GM12878 (cell line): ENCODE results near the gene TMEM212. TPM values are rescaled to one million over a fixed set of nuclear protein-coding genes. Genes with fewer than 3 reads are reported as not detected.

ENCODE experiments used
- ATAC-seq: fragments of 200-7000 bp; cut with Tn5 transposase; 3 replicates; pipeline ENCODE4 v1.9.1; 2020; ENCODE audit warnings: mild to moderate bottlenecking, moderate library complexity
- BruUV-seq: library from RNA; stranded (reverse); fragments of 400-500 nt; replicated peaks from 2 replicates; lab custom pipeline; 2021; lab: Mats Ljungman, UMichigan
- CTCF ChIA-PET: fragments of 300-600 bp; sonication (Branson Sonifier 250); formaldehyde crosslinking; extraction: SDS; loops from one replicate; lab custom pipeline; 2021; ENCODE audit warnings: inconsistent platforms; lab: Yijun Ruan, JAX
- POLR2A ChIA-PET: fragments of 350-600 bp; formaldehyde crosslinking; extraction: SDS; loops from one replicate; lab custom pipeline; 2021; ENCODE audit warnings: inconsistent platforms; lab: Charles Lee
- RAD21 ChIA-PET: fragments of 300-600 bp; sonication (Branson Sonifier 250); formaldehyde crosslinking; loops from one replicate; lab custom pipeline; 2023; ENCODE audit warnings: antibody characterized with exemption; ENCODE audit not compliant: unreplicated experiment; lab: Charles Lee
- SMC1A ChIA-PET: fragments of 300-600 bp; sonication (Branson Sonifier 250); formaldehyde crosslinking; loops from one replicate; lab custom pipeline; 2023; ENCODE audit not compliant: unreplicated experiment, uncharacterized antibody; lab: Charles Lee
- DNase-seq: peaks from one replicate; pipeline ENCODE4 v3.0.0-alpha.2; 2011; ENCODE audit warnings: low read depth, low spot score
- FAIRE-seq: peaks from 3 replicates; lab custom pipeline; 2011; peaks lifted over from hg19 to GRCh38; lab: Jason Lieb, UNC
- H2AFZ ChIP-seq: 2 replicates; pipeline ENCODE4 v1.6.0; 2011; ENCODE audit warnings: low read depth, low read length, control low read depth; ENCODE audit not compliant: control insufficient read depth
- H3K27ac ChIP-seq: 2 replicates; pipeline ENCODE4 v1.5.1; 2011; ENCODE audit warnings: control low read depth; ENCODE audit not compliant: control insufficient read depth, insufficient read depth
- H3K27me3 ChIP-seq, 2 experiments: replicated peaks in 1 of 2; 2 replicates each; pipeline versions ENCODE4 v1.6.0 to v1.6.1; 2011; ENCODE audit warnings: low read length in 1 of 2; ENCODE audit not compliant: control insufficient read depth in 2 of 2, insufficient read depth in 2 of 2
- H3K36me3 ChIP-seq, 2 experiments: 2 replicates each; pipeline ENCODE4 v1.5.1; 2011; ENCODE audit warnings: low read length in 1 of 2; ENCODE audit not compliant: control insufficient read depth in 2 of 2, insufficient read depth in 2 of 2
- H3K4me1 ChIP-seq: 2 replicates; pipeline ENCODE4 v1.6.1; 2011; ENCODE audit warnings: mild to moderate bottlenecking, low read length, moderate library complexity, mixed read lengths; ENCODE audit not compliant: control insufficient read depth, insufficient read depth
- H3K4me2 ChIP-seq: 2 replicates; pipeline ENCODE4 v1.6.0; 2011; ENCODE audit warnings: control low read depth; ENCODE audit not compliant: control insufficient read depth, insufficient read depth
- H3K4me3 ChIP-seq: fragments of 200-600 bp; sonication (generic); 2 replicates; pipeline ENCODE4 v1.5.1; 2016
- H3K79me2 ChIP-seq: 2 replicates; pipeline ENCODE4 v1.6.0; 2011; ENCODE audit warnings: low read length; ENCODE audit not compliant: control insufficient read depth, insufficient read depth
- H3K9ac ChIP-seq: 2 replicates; pipeline ENCODE4 v1.8.0; 2011; ENCODE audit warnings: low read length, control low read depth, mixed read lengths; ENCODE audit not compliant: control insufficient read depth, insufficient read depth
- H3K9me3 ChIP-seq: replicated peaks from 3 replicates; pipeline ENCODE4 v1.5.1; 2011; ENCODE audit warnings: mild to moderate bottlenecking, low read length; ENCODE audit not compliant: control insufficient read depth, insufficient read depth
- H4K20me1 ChIP-seq: 2 replicates; pipeline ENCODE4 v1.6.0; 2011; ENCODE audit not compliant: control insufficient read depth, insufficient read depth
- ATF7 ChIP-seq: fragments of 450-650 bp; IDR thresholded peaks from 2 replicates; pipeline ENCODE4 v1.6.1; 2016; ENCODE audit warnings: low read depth, mild to moderate bottlenecking
- CBX5 ChIP-seq: sonication (generic); IDR thresholded peaks from 2 replicates; pipeline ENCODE4 v1.6.1; 2016; ENCODE audit warnings: low read depth, moderate library complexity, mild to moderate bottlenecking, inconsistent platforms
- CHD4 ChIP-seq: fragments of 200-600 bp; sonication (generic); IDR thresholded peaks from 2 replicates; pipeline ENCODE4 v1.6.1; 2016; ENCODE audit warnings: mild to moderate bottlenecking
- MYC ChIP-seq: IDR thresholded peaks from 2 replicates; pipeline ENCODE4 v1.6.1; 2011; ENCODE audit warnings: mild to moderate bottlenecking, low read length, moderate library complexity, inconsistent platforms; ENCODE audit not compliant: insufficient read depth, insufficient replicate concordance, insufficient read length, severe bottlenecking
- NR2C1 ChIP-seq: fragments of 450-650 bp; IDR thresholded peaks from 2 replicates; pipeline ENCODE4 v1.6.1; 2017; ENCODE audit warnings: antibody characterized with exemption, mild to moderate bottlenecking, moderate library complexity
- POU2F2 ChIP-seq: IDR thresholded peaks from 3 replicates; pipeline ENCODE4 v1.6.1; 2011; ENCODE audit warnings: low read depth, mild to moderate bottlenecking, low read length, borderline replicate concordance
- RBBP5 ChIP-seq: fragments of 200-600 bp; sonication (generic); conservative IDR thresholded peaks from 2 replicates; pipeline ENCODE4 v1.6.1; 2016
- SREBF2 ChIP-seq: IDR thresholded peaks from 2 replicates; pipeline ENCODE4 v1.6.1; 2012; ENCODE audit warnings: mild to moderate bottlenecking, low read length
- STAT3 ChIP-seq: IDR thresholded peaks from 2 replicates; pipeline ENCODE4 v1.6.1; 2011; ENCODE audit warnings: low read depth, low read length, improper control_type of control experiment
- USF2 ChIP-seq: IDR thresholded peaks from 2 replicates; pipeline ENCODE4 v1.6.1; 2011; ENCODE audit warnings: low read depth, low read length, improper control_type of control experiment, borderline replicate concordance
- WRNIP1 ChIP-seq: IDR thresholded peaks from 2 replicates; pipeline ENCODE4 v1.6.1; 2011; ENCODE audit warnings: low read depth, low read length, improper control_type of control experiment, borderline replicate concordance
- ZNF207 ChIP-seq: fragments of 450-650 bp; IDR thresholded peaks from 2 replicates; pipeline ENCODE4 v1.6.1; 2014; ENCODE audit warnings: antibody characterized with exemption, mild to moderate bottlenecking, borderline replicate concordance
- ZNF217 ChIP-seq: fragments of 450-650 bp; IDR thresholded peaks from 2 replicates; pipeline ENCODE4 v1.6.1; 2017; ENCODE audit warnings: antibody characterized with exemption, mild to moderate bottlenecking
- WGBS: methylation state at CpG from one replicate; pipeline ENCODE4 v1.1.6; 2016; ENCODE audit warnings: low lambda C conversion rate; ENCODE audit not compliant: insufficient replicate concordance, insufficient coverage; ENCODE audit errors: missing lambda C conversion rate; 5-methylcytosine and 5-hydroxymethylcytosine counted together
- in situ Hi-C: fragments of 300-500 bp; cut with MboI; formaldehyde crosslinking; loops from 9 replicates; pipeline ENCODE4 v1.14.3; 2018; ENCODE audit warnings: mixed read lengths
- intact Hi-C: fragments of 100-400 bp; cut with micrococcal nuclease; formaldehyde crosslinking; loops from one replicate; pipeline ENCODE4 v1.14.2; 2022; ENCODE audit not compliant: unreplicated experiment
- polyA plus RNA-seq, 11 experiments: library from polyadenylated mRNA; depleted of rRNA in 4 of 11; unstranded in 6 of 11; stranded (reverse) in 5 of 11; fragments of >200 nt; fragmentation: Nextera tagmentation in 4 of 11; fragmentation: Illumina TruSeq in 1 of 11; extraction: Ambion mirVana in 4 of 11; extraction: Trizol in 1 of 11; gene quantifications; 1 replicate in 1 of 11; 2 replicates in 10 of 11; pipeline versions ENCODE4 v1.2.1 to v1.2.3, GENCODE V29; 2011 to 2016; ENCODE audit warnings: inconsistent platforms in 2 of 11, missing spikeins in 2 of 11, low read depth in 1 of 11
- total RNA-seq, 4 experiments: library from RNA; depleted of rRNA in 3 of 4; stranded (reverse); fragments of >200 nt in 3 of 4; fragmentation: Illumina TruSeq in 1 of 4; extraction: Trizol in 1 of 4; gene quantifications; 2 replicates each; pipeline versions ENCODE4 v1.2.1 to v1.2.3, GENCODE V29; 2013 to 2021
- TF ChIP-seq, protein P1 (sequence below): fragments of 150-350 bp; IDR thresholded peaks from 2 replicates; pipeline ENCODE4 v1.6.1; 2014; ENCODE audit warnings: mild to moderate bottlenecking, low read depth, low read length
- TF ChIP-seq, protein P2 (sequence below): fragments of 450-650 bp; IDR thresholded peaks from 2 replicates; pipeline ENCODE4 v1.6.1; 2017; ENCODE audit warnings: mild to moderate bottlenecking, low read depth, inconsistent platforms; ENCODE audit not compliant: poor library complexity, severe bottlenecking

The TMEM212 gene
- total and polyA plus RNA-seq, 10 of the 15 experiments (the other 5 are each of a cell fraction or from before 2014, with no cell fraction given) = not detected

DNA sequence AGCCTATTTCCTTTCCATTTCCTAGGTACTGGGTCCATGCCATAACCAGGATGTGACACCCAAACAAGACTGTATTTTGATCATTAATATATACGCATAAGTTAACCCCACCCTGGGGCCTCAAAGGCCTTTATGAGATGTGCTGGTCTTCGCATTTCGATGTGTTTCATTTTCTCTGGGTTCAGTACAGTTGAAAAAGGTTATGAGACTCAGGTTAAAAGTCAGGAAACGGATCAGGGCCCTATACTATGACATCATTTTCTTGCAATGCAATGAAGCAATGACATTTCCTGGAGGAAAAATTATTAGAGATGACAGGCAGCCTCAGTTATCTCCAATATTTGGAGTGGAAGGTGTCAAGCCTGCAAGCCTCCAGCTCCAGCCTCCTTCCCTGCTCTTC is 31.7 kb downstream of the TMEM212 start:
- no peaks in the 10 kb centered on the region for H3K4me1 ChIP-seq
- no peak for FAIRE-seq
- POLR2A ChIA-PET = no interaction called here
- H3K9me3 ChIP-seq = no peaks in the 10 kb centered on the region
- H4K20me1 ChIP-seq = no peaks in the 10 kb centered on the region
- intact Hi-C loops = no loop called here
- peaks cover 0 to 5% of the 10 kb centered on the region in 2 experiments; a peak in 1 of 4 replicates for H3K27me3 ChIP-seq
- no peak overlapping the region for H3K4me3 ChIP-seq
- H3K27ac ChIP-seq = no peak overlapping the region
- ATAC-seq = no peak
- H3K4me2 ChIP-seq = no peak overlapping the region
- in situ Hi-C loops = no loop called here
- TF ChIP-seq USF2 (no peak), ZNF207 (no peak), ATF7 (0 out of 2 replicates have a peak, but pooled peaks have one; percentile 28)
- 44% methylated on average over 4 of the region's 4 CpGs for WGBS
- no peaks in the 10 kb centered on the region for H3K36me3 ChIP-seq
- no peaks in the 10 kb centered on the region for H3K79me2 ChIP-seq
- no peak overlapping the region for H2AFZ ChIP-seq
- no peak for DNase-seq
- RAD21 ChIA-PET = no interaction called here
- H3K9ac ChIP-seq = no peak overlapping the region
- no TSS peak for BruUV-seq
- SMC1A ChIA-PET = no interaction called here
- CTCF ChIA-PET = no interaction called here

- in situ Hi-C loops = no loop called here
- intact Hi-C loops = no loop called here
- 22% methylated on average over 4 of the region's 4 CpGs for WGBS
- no peak overlapping the region for H3K9ac ChIP-seq
- H3K9me3 ChIP-seq = no peaks in the 10 kb centered on the region
- ChIA-PET RAD21 (no interaction called here), SMC1A (interaction anchor here (0.7 kb wide), 1 partner anchor 1496 kb away, joined by 3 read pairs; no protein-coding TSS in a partner anchor), CTCF (no interaction called here), POLR2A (no interaction called here)
- H3K79me2 ChIP-seq = no peaks in the 10 kb centered on the region
- H3K27me3 ChIP-seq = peaks cover 0 to 5% of the 10 kb centered on the region in 2 experiments; a peak in 1 of 4 replicates
- no peak overlapping the region for H3K4me2 ChIP-seq
- H3K27ac ChIP-seq = no peak overlapping the region
- peak; percentile 57 for ATAC-seq
- BruUV-seq = no TSS peak
- no peaks in the 10 kb centered on the region for H3K4me1 ChIP-seq
- H2AFZ ChIP-seq = no peak overlapping the region
- H3K36me3 ChIP-seq = no peaks in the 10 kb centered on the region
- FAIRE-seq = no peak
- H3K4me3 ChIP-seq = no peak overlapping the region
- no peak for DNase-seq
- no peaks in the 10 kb centered on the region for H4K20me1 ChIP-seq
- TF ChIP-seq, protein P1, sequence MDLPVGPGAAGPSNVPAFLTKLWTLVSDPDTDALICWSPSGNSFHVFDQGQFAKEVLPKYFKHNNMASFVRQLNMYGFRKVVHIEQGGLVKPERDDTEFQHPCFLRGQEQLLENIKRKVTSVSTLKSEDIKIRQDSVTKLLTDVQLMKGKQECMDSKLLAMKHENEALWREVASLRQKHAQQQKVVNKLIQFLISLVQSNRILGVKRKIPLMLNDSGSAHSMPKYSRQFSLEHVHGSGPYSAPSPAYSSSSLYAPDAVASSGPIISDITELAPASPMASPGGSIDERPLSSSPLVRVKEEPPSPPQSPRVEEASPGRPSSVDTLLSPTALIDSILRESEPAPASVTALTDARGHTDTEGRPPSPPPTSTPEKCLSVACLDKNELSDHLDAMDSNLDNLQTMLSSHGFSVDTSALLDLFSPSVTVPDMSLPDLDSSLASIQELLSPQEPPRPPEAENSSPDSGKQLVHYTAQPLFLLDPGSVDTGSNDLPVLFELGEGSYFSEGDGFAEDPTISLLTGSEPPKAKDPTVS = no peak
- TF ChIP-seq POU2F2 (no peak), ZNF217 (no peak), SREBF2 (no peak), MYC (no peak), NR2C1 (no peak), STAT3 (no peak), CHD4 (no peak), RBBP5 (no peak), CBX5 (no peak), WRNIP1 (no peak)
- TF ChIP-seq, protein P2, sequence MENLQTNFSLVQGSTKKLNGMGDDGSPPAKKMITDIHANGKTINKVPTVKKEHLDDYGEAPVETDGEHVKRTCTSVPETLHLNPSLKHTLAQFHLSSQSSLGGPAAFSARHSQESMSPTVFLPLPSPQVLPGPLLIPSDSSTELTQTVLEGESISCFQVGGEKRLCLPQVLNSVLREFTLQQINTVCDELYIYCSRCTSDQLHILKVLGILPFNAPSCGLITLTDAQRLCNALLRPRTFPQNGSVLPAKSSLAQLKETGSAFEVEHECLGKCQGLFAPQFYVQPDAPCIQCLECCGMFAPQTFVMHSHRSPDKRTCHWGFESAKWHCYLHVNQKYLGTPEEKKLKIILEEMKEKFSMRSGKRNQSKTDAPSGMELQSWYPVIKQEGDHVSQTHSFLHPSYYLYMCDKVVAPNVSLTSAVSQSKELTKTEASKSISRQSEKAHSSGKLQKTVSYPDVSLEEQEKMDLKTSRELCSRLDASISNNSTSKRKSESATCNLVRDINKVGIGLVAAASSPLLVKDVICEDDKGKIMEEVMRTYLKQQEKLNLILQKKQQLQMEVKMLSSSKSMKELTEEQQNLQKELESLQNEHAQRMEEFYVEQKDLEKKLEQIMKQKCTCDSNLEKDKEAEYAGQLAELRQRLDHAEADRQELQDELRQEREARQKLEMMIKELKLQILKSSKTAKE = no peak
Observed at GRCh38 chr3:171875923-171876412, 32.8 kb downstream of the TMEM212 start.
